GM23338 (cell line): ENCODE data around the gene ZBTB8OS. TPM values are rescaled to one million over a fixed set of nuclear protein-coding genes. Genes with fewer than 3 reads are reported as not detected.

Source experiments
- ATAC-seq: fragments of 200-7000 bp; cut with Tn5 transposase; 3 replicates; pipeline ENCODE4 v1.9.1; 2020
- DNase-seq: peaks from one replicate; pipeline ENCODE4 v3.0.0-alpha.2; 2015; ENCODE audit warnings: low spot score
- H2AFZ ChIP-seq: fragments of 200-600 bp; sonication (generic); 2 replicates; pipeline ENCODE4 v1.8.0; 2016; ENCODE audit warnings: antibody characterized with exemption, mild to moderate bottlenecking, moderate library complexity
- H3F3A ChIP-seq: fragments of 200-600 bp; sonication (generic); replicated peaks from 2 replicates; pipeline ENCODE4 v1.8.0; 2017; ENCODE audit warnings: antibody characterized with exemption, mixed run types, low read depth
- H3K27ac ChIP-seq: fragments of 200-600 bp; sonication (generic); 2 replicates; pipeline ENCODE4 v1.6.1; 2016; ENCODE audit warnings: low read depth
- H3K27me3 ChIP-seq: fragments of 200-600 bp; sonication (generic); 2 replicates; pipeline ENCODE4 v1.8.0; 2016; ENCODE audit warnings: mild to moderate bottlenecking, mixed run types, moderate library complexity; ENCODE audit not compliant: insufficient read depth
- H3K36me3 ChIP-seq: fragments of 200-600 bp; sonication (generic); 2 replicates; pipeline ENCODE4 v1.8.0; 2016; ENCODE audit warnings: mild to moderate bottlenecking; ENCODE audit not compliant: insufficient read depth
- H3K4me1 ChIP-seq: fragments of 200-600 bp; sonication (generic); 2 replicates; pipeline ENCODE4 v1.8.0; 2016; ENCODE audit warnings: mild to moderate bottlenecking, moderate library complexity; ENCODE audit not compliant: insufficient read depth
- H3K4me2 ChIP-seq: fragments of 200-600 bp; sonication (generic); 2 replicates; pipeline ENCODE4 v1.7.1; 2017; ENCODE audit warnings: mixed run types
- H3K4me3 ChIP-seq: fragments of 200-600 bp; sonication (generic); 2 replicates; pipeline ENCODE4 v1.6.1; 2016; ENCODE audit warnings: mixed run types
- H3K79me2 ChIP-seq: fragments of 200-600 bp; sonication (generic); replicated peaks from 2 replicates; pipeline ENCODE4 v1.8.0; 2017; ENCODE audit warnings: mild to moderate bottlenecking; ENCODE audit not compliant: insufficient read depth
- H3K9me2 ChIP-seq: fragments of 200-600 bp; sonication (generic); 2 replicates; pipeline ENCODE4 v1.8.0; 2017; ENCODE audit not compliant: insufficient read depth
- H4K20me1 ChIP-seq: fragments of 200-600 bp; sonication (generic); replicated peaks from 2 replicates; pipeline ENCODE4 v1.8.0; 2017; ENCODE audit warnings: mild to moderate bottlenecking; ENCODE audit not compliant: insufficient read depth
- H3K27ac Mint-ChIP-seq: 2 replicates; pipeline ENCODE4 v1.8.0; 2020; ENCODE audit warnings: inconsistent platforms, mild to moderate bottlenecking, moderate library complexity, mixed read lengths
- H3K27me3 Mint-ChIP-seq: 3 replicates; pipeline ENCODE4 v1.8.0; 2022; ENCODE audit warnings: low read depth, mild to moderate bottlenecking, moderate library complexity, mixed read lengths, inconsistent platforms; ENCODE audit not compliant: insufficient read depth, poor library complexity
- H3K36me3 Mint-ChIP-seq: 3 replicates; pipeline ENCODE4 v1.8.0; 2021; ENCODE audit warnings: low read depth, mild to moderate bottlenecking, inconsistent platforms, moderate library complexity, mixed read lengths
- H3K4me1 Mint-ChIP-seq: 3 replicates; pipeline ENCODE4 v1.8.0; 2020; ENCODE audit warnings: mild to moderate bottlenecking, inconsistent platforms, mixed read lengths
- H3K4me3 Mint-ChIP-seq: 3 replicates; pipeline ENCODE4 v1.8.0; 2021; ENCODE audit warnings: moderate library complexity, mild to moderate bottlenecking, inconsistent platforms, mixed read lengths
- H3K9me3 Mint-ChIP-seq: 3 replicates; pipeline ENCODE4 v1.8.0; 2020; ENCODE audit warnings: moderate library complexity, mild to moderate bottlenecking, inconsistent platforms, mixed read lengths
- JUNB ChIP-seq: IDR thresholded peaks from one replicate; pipeline ENCODE4 v1.6.1; 2016; ENCODE audit warnings: antibody characterized with exemption; ENCODE audit not compliant: unreplicated experiment
- STAT1 ChIP-seq: IDR thresholded peaks from one replicate; pipeline ENCODE4 v1.6.1; 2016; ENCODE audit warnings: antibody characterized with exemption; ENCODE audit not compliant: unreplicated experiment
- ZNF114 ChIP-seq: fragments of 250-450 bp; sonication (Bioruptor Pico); IDR thresholded peaks from 2 replicates; pipeline ENCODE4 v1.5.0; 2020; ENCODE audit warnings: mild to moderate bottlenecking, moderate library complexity
- polyA plus RNA-seq: library from polyadenylated mRNA; unstranded; fragments of >200 nt; fragmentation: Nextera tagmentation; extraction: Ambion mirVana; gene quantifications from 2 replicates; pipeline ENCODE4 v1.2.1, GENCODE V29; 2016
- total RNA-seq: library from RNA; depleted of rRNA; stranded (reverse); fragments of >200 nt; shearing (Covaris generic); gene quantifications from 2 replicates; pipeline ENCODE4 v1.2.3, GENCODE V29; 2014
- TF ChIP-seq, protein P1 (sequence below): fragments of 250-450 bp; sonication (Bioruptor Pico); IDR thresholded peaks from 2 replicates; pipeline ENCODE4 v1.5.0; 2020; ENCODE audit warnings: mild to moderate bottlenecking, moderate library complexity

The ZBTB8OS gene
- total and polyA plus RNA-seq, 2 experiments from 2014 or later: 22.0 to 159 TPM

DNA sequence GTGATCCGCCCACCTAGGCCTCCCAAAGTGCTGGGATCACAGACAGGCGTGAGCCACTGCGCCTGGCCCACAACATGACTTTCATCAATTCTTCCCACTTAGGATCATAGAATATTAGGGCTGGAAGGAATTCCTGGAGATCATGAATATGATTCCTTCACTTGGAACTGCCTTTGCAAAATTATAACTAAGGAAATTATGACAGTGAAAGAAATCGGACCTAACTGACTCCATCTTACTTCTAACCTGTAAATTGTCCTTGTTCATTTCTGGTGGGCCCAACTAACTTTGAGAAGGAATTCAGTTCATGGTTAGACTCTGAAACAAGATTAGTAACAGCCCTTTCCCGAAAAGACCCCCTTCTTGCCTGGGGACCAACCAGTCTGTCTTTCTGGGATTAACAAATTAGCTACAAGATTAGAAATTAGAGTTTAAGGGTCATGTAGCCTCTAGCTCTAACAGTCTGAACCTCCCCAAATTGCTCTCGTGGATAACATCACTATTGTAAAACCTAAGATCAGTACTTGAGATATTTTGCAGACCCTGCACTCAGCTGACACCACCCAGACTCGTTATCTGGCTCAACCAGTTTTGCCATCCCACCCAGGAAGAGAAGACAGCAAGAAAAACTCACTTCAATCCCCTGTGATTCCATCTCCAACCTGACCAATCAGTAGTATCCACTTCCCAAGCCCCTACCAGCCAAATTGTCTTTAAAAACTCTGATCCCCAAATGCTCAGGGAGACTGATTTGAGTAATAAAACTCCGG is 14.7 kb downstream of the ZBTB8OS start (continued):
- TF ChIP-seq, protein P1, sequence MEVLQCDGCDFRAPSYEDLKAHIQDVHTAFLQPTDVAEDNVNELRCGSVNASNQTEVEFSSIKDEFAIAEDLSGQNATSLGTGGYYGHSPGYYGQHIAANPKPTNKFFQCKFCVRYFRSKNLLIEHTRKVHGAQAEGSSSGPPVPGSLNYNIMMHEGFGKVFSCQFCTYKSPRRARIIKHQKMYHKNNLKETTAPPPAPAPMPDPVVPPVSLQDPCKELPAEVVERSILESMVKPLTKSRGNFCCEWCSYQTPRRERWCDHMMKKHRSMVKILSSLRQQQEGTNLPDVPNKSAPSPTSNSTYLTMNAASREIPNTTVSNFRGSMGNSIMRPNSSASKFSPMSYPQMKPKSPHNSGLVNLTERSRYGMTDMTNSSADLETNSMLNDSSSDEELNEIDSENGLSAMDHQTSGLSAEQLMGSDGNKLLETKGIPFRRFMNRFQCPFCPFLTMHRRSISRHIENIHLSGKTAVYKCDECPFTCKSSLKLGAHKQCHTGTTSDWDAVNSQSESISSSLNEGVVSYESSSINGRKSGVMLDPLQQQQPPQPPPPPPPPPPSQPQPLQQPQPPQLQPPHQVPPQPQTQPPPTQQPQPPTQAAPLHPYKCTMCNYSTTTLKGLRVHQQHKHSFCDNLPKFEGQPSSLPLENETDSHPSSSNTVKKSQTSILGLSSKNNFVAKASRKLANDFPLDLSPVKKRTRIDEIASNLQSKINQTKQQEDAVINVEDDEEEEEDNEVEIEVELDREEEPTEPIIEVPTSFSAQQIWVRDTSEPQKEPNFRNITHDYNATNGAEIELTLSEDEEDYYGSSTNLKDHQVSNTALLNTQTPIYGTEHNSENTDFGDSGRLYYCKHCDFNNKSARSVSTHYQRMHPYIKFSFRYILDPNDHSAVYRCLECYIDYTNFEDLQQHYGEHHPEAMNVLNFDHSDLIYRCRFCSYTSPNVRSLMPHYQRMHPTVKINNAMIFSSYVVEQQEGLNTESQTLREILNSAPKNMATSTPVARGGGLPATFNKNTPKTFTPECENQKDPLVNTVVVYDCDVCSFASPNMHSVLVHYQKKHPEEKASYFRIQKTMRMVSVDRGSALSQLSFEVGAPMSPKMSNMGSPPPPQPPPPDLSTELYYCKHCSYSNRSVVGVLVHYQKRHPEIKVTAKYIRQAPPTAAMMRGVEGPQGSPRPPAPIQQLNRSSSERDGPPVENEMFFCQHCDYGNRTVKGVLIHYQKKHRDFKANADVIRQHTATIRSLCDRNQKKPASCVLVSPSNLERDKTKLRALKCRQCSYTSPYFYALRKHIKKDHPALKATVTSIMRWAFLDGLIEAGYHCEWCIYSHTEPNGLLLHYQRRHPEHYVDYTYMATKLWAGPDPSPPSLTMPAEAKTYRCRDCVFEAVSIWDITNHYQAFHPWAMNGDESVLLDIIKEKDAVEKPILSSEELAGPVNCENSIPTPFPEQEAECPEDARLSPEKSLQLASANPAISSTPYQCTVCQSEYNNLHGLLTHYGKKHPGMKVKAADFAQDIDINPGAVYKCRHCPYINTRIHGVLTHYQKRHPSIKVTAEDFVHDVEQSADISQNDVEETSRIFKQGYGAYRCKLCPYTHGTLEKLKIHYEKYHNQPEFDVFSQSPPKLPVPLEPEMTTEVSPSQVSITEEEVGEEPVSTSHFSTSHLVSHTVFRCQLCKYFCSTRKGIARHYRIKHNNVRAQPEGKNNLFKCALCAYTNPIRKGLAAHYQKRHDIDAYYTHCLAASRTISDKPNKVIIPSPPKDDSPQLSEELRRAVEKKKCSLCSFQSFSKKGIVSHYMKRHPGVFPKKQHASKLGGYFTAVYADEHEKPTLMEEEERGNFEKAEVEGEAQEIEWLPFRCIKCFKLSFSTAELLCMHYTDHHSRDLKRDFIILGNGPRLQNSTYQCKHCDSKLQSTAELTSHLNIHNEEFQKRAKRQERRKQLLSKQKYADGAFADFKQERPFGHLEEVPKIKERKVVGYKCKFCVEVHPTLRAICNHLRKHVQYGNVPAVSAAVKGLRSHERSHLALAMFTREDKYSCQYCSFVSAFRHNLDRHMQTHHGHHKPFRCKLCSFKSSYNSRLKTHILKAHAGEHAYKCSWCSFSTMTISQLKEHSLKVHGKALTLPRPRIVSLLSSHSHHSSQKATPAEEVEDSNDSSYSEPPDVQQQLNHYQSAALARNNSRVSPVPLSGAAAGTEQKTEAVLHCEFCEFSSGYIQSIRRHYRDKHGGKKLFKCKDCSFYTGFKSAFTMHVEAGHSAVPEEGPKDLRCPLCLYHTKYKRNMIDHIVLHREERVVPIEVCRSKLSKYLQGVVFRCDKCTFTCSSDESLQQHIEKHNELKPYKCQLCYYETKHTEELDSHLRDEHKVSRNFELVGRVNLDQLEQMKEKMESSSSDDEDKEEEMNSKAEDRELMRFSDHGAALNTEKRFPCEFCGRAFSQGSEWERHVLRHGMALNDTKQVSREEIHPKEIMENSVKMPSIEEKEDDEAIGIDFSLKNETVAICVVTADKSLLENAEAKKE (CRISPR knock-in tag): no peak
- TF ChIP-seq STAT1: no peak
- no peak for TF ChIP-seq ZNF114 (CRISPR knock-in tag)
- TF ChIP-seq JUNB: no peak

DNA sequence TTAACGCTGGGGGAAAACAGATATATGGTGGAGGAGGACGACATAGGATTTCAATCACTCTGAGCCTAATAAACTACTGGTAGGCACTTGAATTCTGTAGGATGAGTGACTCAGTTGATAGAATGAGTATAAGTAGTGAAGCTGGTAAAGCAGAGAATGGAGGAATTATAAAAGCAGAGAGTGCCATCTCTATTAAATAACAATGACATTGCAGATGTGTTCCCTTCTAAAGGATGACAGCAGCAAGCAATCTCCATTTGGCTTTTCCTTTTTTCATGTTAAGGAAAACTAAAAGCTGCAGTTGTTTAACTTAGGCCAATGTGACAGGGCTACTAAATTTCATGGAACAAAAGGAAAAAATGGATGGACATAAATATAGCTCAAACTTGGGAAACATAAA is 17.5 kb downstream of the ZBTB8OS start:
- H3K9me3 Mint-ChIP-seq: no peaks in the 10 kb centered on the region
- H2AFZ ChIP-seq: no peak overlapping the region
- peaks cover 17% of the 10 kb centered on the region; the same call in 2 of the 3 replicates for H3K36me3 Mint-ChIP-seq
- H3K4me2 ChIP-seq: peak overlapping the region; percentile 44
- no peaks in the 10 kb centered on the region for H3K9me2 ChIP-seq
- ATAC-seq (peak; percentile 50), DNase-seq (peak; percentile 41)
- peaks cover 41% of the 10 kb centered on the region for H3K4me1 Mint-ChIP-seq
- peak overlapping the region; percentile 26 for H3K4me3 ChIP-seq
- H3K27ac Mint-ChIP-seq: peak overlapping the region; percentile 84
- H3K27ac ChIP-seq: peak overlapping the region; percentile 63
- peak overlapping the region; percentile 36 for H3K4me3 Mint-ChIP-seq
- peaks cover 6% of the 10 kb centered on the region for H4K20me1 ChIP-seq
- peaks cover 5% of the 10 kb centered on the region; the same call in 1 of the 2 replicates for H3K36me3 ChIP-seq
- H3F3A ChIP-seq: peaks cover 17% of the 10 kb centered on the region; the same call in 1 of the 2 replicates
- peaks cover 55% of the 10 kb centered on the region for H3K4me1 ChIP-seq
- H3K27me3 Mint-ChIP-seq: peaks cover 6% of the 10 kb centered on the region
- peaks cover 48% of the 10 kb centered on the region for H3K79me2 ChIP-seq
- H3K27me3 ChIP-seq: no peaks in the 10 kb centered on the region
- TF ChIP-seq, protein P1 (CRISPR knock-in tag): no peak
